HepG2 (cell line): Measurements from ENCODE around the gene NEUROD4. TPM values are rescaled to one million over a fixed set of nuclear protein-coding genes. Genes with fewer than 3 reads are reported as not detected.
A peak's percentile ranks its signal among the peaks of the same experiment; 100 is the strongest.

Experiments used
- ATAC-seq: fragments of 200-7000 bp; cut with Tn5 transposase; 3 replicates; pipeline ENCODE4 v1.9.1; 2020; ENCODE audit warnings: mild to moderate bottlenecking, moderate library complexity
- BruUV-seq: library from RNA; stranded (reverse); fragments of 400-500 nt; replicated peaks from 2 replicates; lab custom pipeline; 2021; lab: Mats Ljungman, UMichigan
- CTCF ChIA-PET: fragments of 300-600 bp; formaldehyde crosslinking; extraction: SDS; loops from one replicate; lab custom pipeline; 2021; ENCODE audit warnings: low total read pairs, inconsistent platforms, low intra/inter-chr PET ratio; lab: Yijun Ruan, JAX
- POLR2A ChIA-PET: fragments of 350-600 bp; sonication (Branson Sonifier 250); formaldehyde crosslinking; loops from one replicate; lab custom pipeline; 2020; ENCODE audit warnings: antibody characterized with exemption, inconsistent platforms; lab: Yijun Ruan, JAX
- DNase-seq: peaks from one replicate; pipeline ENCODE4 v3.0.0-alpha.2; 2015; ENCODE audit warnings: low spot score
- FAIRE-seq: peaks from 3 replicates; lab custom pipeline; 2011; peaks lifted over from hg19 to GRCh38; lab: Jason Lieb, UNC
- H2AFZ ChIP-seq: one replicate; pipeline ENCODE4 v1.6.1; 2011; ENCODE audit warnings: low read length, inconsistent platforms
- H3K27ac ChIP-seq: fragments of 300-600 bp; 3 replicates; pipeline ENCODE4 v1.8.0; 2011; ENCODE audit warnings: mixed run types, mild to moderate bottlenecking, mixed read lengths, low read length, inconsistent platforms; ENCODE audit not compliant: insufficient read depth; ENCODE audit errors: extremely low read length
- H3K27me3 ChIP-seq, 2 experiments: fragments of 200-600 bp in 1 of 2; 2 replicates in 1 of 2; 3 replicates in 1 of 2; pipeline versions ENCODE4 v1.6.0 to v1.8.0; 2011; ENCODE audit warnings: low read length in 2 of 2, mild to moderate bottlenecking in 2 of 2, moderate library complexity in 2 of 2, inconsistent platforms in 1 of 2; ENCODE audit not compliant: insufficient read depth in 2 of 2, control insufficient read depth in 1 of 2
- H3K36me3 ChIP-seq, 2 experiments: fragments of 200-600 bp in 1 of 2; replicated peaks in 1 of 2; 2 replicates in 1 of 2; 3 replicates in 1 of 2; pipeline versions ENCODE4 v1.5.1 to v1.8.0; 2011; ENCODE audit warnings: low read length in 2 of 2, inconsistent platforms in 1 of 2; ENCODE audit not compliant: insufficient read depth in 2 of 2, control insufficient read depth in 1 of 2
- H3K4me1 ChIP-seq: 2 replicates; pipeline ENCODE4 v1.5.1; 2012; ENCODE audit warnings: low read length, inconsistent platforms; ENCODE audit not compliant: insufficient read depth
- H3K4me2 ChIP-seq: 2 replicates; pipeline ENCODE4 v1.6.0; 2011; ENCODE audit warnings: low read depth, low read length, inconsistent platforms
- H3K4me3 ChIP-seq, 3 experiments: fragments of 200-600 bp in 1 of 3; sonication (generic), shearing (Covaris generic) in 1 of 3; replicated peaks in 1 of 3; 2 replicates each; pipeline ENCODE4 v1.5.1; 2011 to 2016; ENCODE audit warnings: low read length in 3 of 3, inconsistent platforms in 2 of 3, low read depth in 2 of 3, mild to moderate bottlenecking in 2 of 3, control low read depth in 1 of 3, mixed read lengths in 1 of 3; ENCODE audit not compliant: insufficient read depth in 1 of 3
- H3K79me2 ChIP-seq: one replicate; pipeline ENCODE4 v1.6.1; 2011; ENCODE audit warnings: low read length, inconsistent platforms; ENCODE audit not compliant: insufficient read depth
- H3K9ac ChIP-seq: 2 replicates; pipeline ENCODE4 v1.6.0; 2011; ENCODE audit warnings: mild to moderate bottlenecking, low read depth, low read length, inconsistent platforms; ENCODE audit not compliant: insufficient read depth
- H3K9me3 ChIP-seq: 2 replicates; pipeline ENCODE4 v1.5.1; 2012; ENCODE audit warnings: mild to moderate bottlenecking, low read length
- H4K20me1 ChIP-seq: 2 replicates; pipeline ENCODE4 v1.6.0; 2011; ENCODE audit warnings: inconsistent platforms, mild to moderate bottlenecking, low read length, moderate library complexity; ENCODE audit not compliant: insufficient read depth
- ARNT ChIP-seq: fragments of 450-650 bp; IDR thresholded peaks from 2 replicates; pipeline ENCODE4 v1.6.1; 2017
- KDM2A ChIP-seq: sonication (generic); formaldehyde crosslinking; IDR thresholded peaks from 2 replicates; pipeline ENCODE4 v1.4.0; 2020; ENCODE audit warnings: low read depth, missing genetic modification reagents, borderline replicate concordance
- PAX8 ChIP-seq: sonication (generic); formaldehyde crosslinking; IDR thresholded peaks from 2 replicates; pipeline ENCODE4 v1.8.0; 2022; ENCODE audit warnings: mild to moderate bottlenecking, missing genetic modification reagents, borderline replicate concordance
- TGIF2 ChIP-seq: IDR thresholded peaks from 2 replicates; pipeline ENCODE4 v1.6.1; 2016; ENCODE audit warnings: control low read depth, missing compliant biosample characterization
- ZNF749 ChIP-seq: sonication (generic); formaldehyde crosslinking; IDR thresholded peaks from 2 replicates; pipeline ENCODE4 v1.8.0; 2022; ENCODE audit warnings: mild to moderate bottlenecking, missing genetic modification reagents, moderate library complexity, borderline replicate concordance
- ZSCAN20 ChIP-seq: sonication (generic); formaldehyde crosslinking; IDR thresholded peaks from 2 replicates; pipeline ENCODE4 v1.4.0; 2020; ENCODE audit warnings: missing genetic modification reagents, mild to moderate bottlenecking, borderline replicate concordance
- ZSCAN9 ChIP-seq: IDR thresholded peaks from 2 replicates; pipeline ENCODE4 v1.6.1; 2016; ENCODE audit warnings: borderline replicate concordance
- WGBS: methylation state at CpG from one replicate; pipeline ENCODE4 v1.1.6; 2017; ENCODE audit warnings: low lambda C conversion rate; 5-methylcytosine and 5-hydroxymethylcytosine counted together
- in situ Hi-C: cut with HindIII; loops from 2 replicates; pipeline ENCODE4 v1.10.0; 2017; ENCODE audit warnings: low pct_unique_long_range_greater_than_20kb; ENCODE audit not compliant: extremely low pct_ligation_motif_present
- intact Hi-C: fragments of 100-400 bp; cut with micrococcal nuclease; formaldehyde crosslinking; loops from one replicate; pipeline ENCODE4 v1.10.0; 2022; ENCODE audit not compliant: unreplicated experiment
- polyA plus RNA-seq, 8 experiments: library from polyadenylated mRNA; depleted of rRNA in 3 of 8; stranded (reverse) in 7 of 8; unstranded in 1 of 8; fragments of >200 nt; fragmentation: Illumina TruSeq in 4 of 8; extraction: Trizol in 4 of 8; gene quantifications; 2 replicates each; pipeline versions ENCODE4 v1.2.1 to v1.2.3, GENCODE V29; 2011 to 2016; ENCODE audit warnings: low read depth in 4 of 8, missing spikeins in 1 of 8, mixed read lengths in 1 of 8; ENCODE audit not compliant: insufficient read depth in 1 of 8
- total RNA-seq, 5 experiments: library from RNA; depleted of rRNA; stranded (reverse); fragments of >200 nt; fragmentation: Illumina TruSeq; extraction: Trizol; gene quantifications; 2 replicates each; pipeline ENCODE4 v1.2.3, GENCODE V29; 2016; ENCODE audit warnings: low read depth in 1 of 5

The NEUROD4 gene
- total and polyA plus RNA-seq, 2 of the 13 experiments (the other 11 are each of a cell fraction or from before 2014, with no cell fraction given) = not detected

GRCh38 chr12:54973556-54973955 lies 46.2 kb upstream of the NEUROD4 start (continued):
- TF ChIP-seq ZNF749 (CRISPR knock-in tag) = no peak
- TF ChIP-seq ZSCAN20 (CRISPR knock-in tag) = no peak
- TF ChIP-seq TGIF2 (CRISPR knock-in tag) = no peak

GRCh38 chr12:54974279-54974678 lies 45.5 kb upstream of the NEUROD4 start:
- in situ Hi-C loops = no loop called here
- CTCF ChIA-PET = no interaction called here

GRCh38 chr12:54975272-54975671 lies 44.5 kb upstream of the NEUROD4 start:
- 0% methylated on average over 2 of the region's 2 CpGs for WGBS
- Histone ChIP-seq H3K36me3 (no peaks in the 10 kb centered on the region), H2AFZ (no peak overlapping the region), H4K20me1 (no peaks in the 10 kb centered on the region), H3K27ac (no peak overlapping the region), H3K9ac (no peak overlapping the region), H3K4me1 (no peaks in the 10 kb centered on the region), H3K27me3 (no peaks in the 10 kb centered on the region), H3K4me2 (no peak overlapping the region), H3K9me3 (no peaks in the 10 kb centered on the region), H3K79me2 (no peaks in the 10 kb centered on the region), H3K4me3 (no peak overlapping the region)
- ATAC-seq (no peak), FAIRE-seq (no peak), DNase-seq (no peak)
- POLR2A ChIA-PET = no interaction called here
- BruUV-seq = no TSS peak
- CTCF ChIA-PET = no interaction called here
- in situ Hi-C loops (no loop called here), intact Hi-C loops (no loop called here)
- TF ChIP-seq KDM2A (CRISPR knock-in tag) (no peak), ARNT (no peak)

More at GRCh38 chr12:54974279-54974678, 45.5 kb upstream of the NEUROD4 start:
- H3K79me2 ChIP-seq = no peaks in the 10 kb centered on the region
- H3K27ac ChIP-seq = no peak overlapping the region
- ATAC-seq (no peak), FAIRE-seq (no peak), DNase-seq (peak; percentile 1)
- no peaks in the 10 kb centered on the region for H3K36me3 ChIP-seq
- TF ChIP-seq PAX8 (CRISPR knock-in tag) (no peak), ZSCAN9 (CRISPR knock-in tag) (no peak)
- BruUV-seq = no TSS peak
- H3K9ac ChIP-seq = no peak overlapping the region
- no peaks in the 10 kb centered on the region for H3K27me3 ChIP-seq
- POLR2A ChIA-PET = no interaction called here
- no peak overlapping the region for H2AFZ ChIP-seq
- no peak overlapping the region for H3K4me3 ChIP-seq
- no peaks in the 10 kb centered on the region for H3K9me3 ChIP-seq
- intact Hi-C loops = no loop called here
- no peak overlapping the region for H3K4me2 ChIP-seq
- H4K20me1 ChIP-seq = no peaks in the 10 kb centered on the region
- WGBS = 30% methylated on average over 9 of the region's 12 CpGs
- no peaks in the 10 kb centered on the region for H3K4me1 ChIP-seq
